GM11168 (cell line): ENCODE data around the gene ULK3.

ENCODE experiments used
- in situ Hi-C: fragments of 300-500 bp; cut with MboI; formaldehyde crosslinking; loops from one replicate; pipeline ENCODE4 v1.12.0; 2022; ENCODE audit warnings: low sequenced_read_pairs; ENCODE audit not compliant: unreplicated experiment

ULK3 gene

GRCh38 chr15:74788683-74789151, 54.2 kb downstream of the ULK3 start:
- in situ Hi-C loops: no loop called here

DNA sequence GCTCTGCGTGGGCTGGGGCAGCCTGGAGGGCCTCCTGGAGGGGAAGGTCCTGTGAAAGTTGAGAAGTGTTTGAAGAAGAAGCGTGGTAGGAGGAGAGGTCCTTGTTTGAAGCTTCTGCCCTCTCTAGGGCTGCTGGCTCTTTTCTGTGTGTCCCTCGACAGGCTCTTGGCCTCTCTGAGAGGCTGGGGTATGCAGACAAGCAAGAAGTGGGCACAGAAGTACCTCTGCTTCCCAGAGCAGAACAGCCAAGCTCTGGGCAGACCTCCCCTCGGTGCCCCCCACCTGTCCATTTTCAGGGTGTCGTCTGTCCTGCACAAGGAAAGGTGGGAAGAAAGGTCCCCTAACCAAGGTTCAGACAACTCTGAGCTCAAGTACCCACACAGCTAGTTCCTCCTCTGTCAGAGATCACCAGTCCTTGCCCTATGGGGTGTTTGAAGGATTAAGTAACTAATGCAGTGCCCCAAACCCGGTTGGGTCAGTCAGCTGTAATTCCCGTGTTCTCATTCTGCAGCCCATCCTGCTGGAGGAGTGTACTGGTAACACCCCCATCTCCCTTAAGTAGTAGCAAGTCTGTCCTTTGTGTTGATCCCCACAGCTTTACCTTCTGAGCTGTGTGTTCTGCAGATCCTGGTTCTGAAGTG, 54.8 kb downstream of the ULK3 start:
- in situ Hi-C loops: no loop called here

- in situ Hi-C loops: no loop called here
Measured at GRCh38 chr15:74787251-74788041, 55.5 kb downstream of the ULK3 start.

GRCh38 chr15:74786551-74787165, 56.3 kb downstream of the ULK3 start:
- in situ Hi-C loops: no loop called here
